Transverse colon (tissue), 4 donors: Measurements from ENCODE around the gene SLC35B4. TPM values are rescaled to one million over a fixed set of nuclear protein-coding genes. Genes with fewer than 3 reads are reported as not detected.

ENCODE experiments used
- DNase-seq: peaks from one replicate; pipeline ENCODE4 v3.0.0-alpha.2; 2019
- H3K27ac ChIP-seq, 4 donors: fragments of 200-600 bp; sonication (generic); 2 replicates each; pipeline ENCODE4 v1.5.1; 2016 to 2018; ENCODE audit warnings: inconsistent platforms in 4 of 4
- H3K27me3 ChIP-seq: fragments of 200-600 bp; sonication (generic); 2 replicates; pipeline ENCODE4 v1.5.1; 2017; ENCODE audit warnings: inconsistent platforms
- H3K36me3 ChIP-seq, 4 donors: fragments of 200-600 bp; sonication (generic); 2 replicates each; pipeline ENCODE4 v1.5.1; 2017 to 2019; ENCODE audit warnings: inconsistent platforms in 4 of 4
- H3K4me1 ChIP-seq, 4 donors: fragments of 200-600 bp; sonication (generic); 2 replicates each; pipeline ENCODE4 v1.5.1; 2017 to 2020; ENCODE audit warnings: inconsistent platforms in 4 of 4
- H3K4me3 ChIP-seq, 4 donors: fragments of 200-600 bp; sonication (generic); 1 replicate in 1 of 4; 2 replicates in 3 of 4; pipeline versions ENCODE4 v1.5.1 to v1.6.1; 2017 to 2019; ENCODE audit warnings: inconsistent platforms in 4 of 4
- H3K9me3 ChIP-seq, 2 donors: fragments of 200-600 bp; sonication (generic); 2 replicates each; pipeline ENCODE4 v1.5.1; 2017 to 2019; ENCODE audit warnings: inconsistent platforms in 2 of 2
- EP300 ChIP-seq: sonication (generic); formaldehyde crosslinking; IDR thresholded peaks from one replicate; pipeline ENCODE4 v1.6.1; 2017; ENCODE audit warnings: antibody characterized with exemption, low read depth
- POLR2A ChIP-seq: fragments of 450-650 bp; IDR thresholded peaks from one replicate; pipeline ENCODE4 v1.6.1; 2016; ENCODE audit warnings: antibody characterized with exemption, mild to moderate bottlenecking, moderate library complexity
- POLR2AphosphoS5 ChIP-seq, 3 donors: sonication (generic); formaldehyde crosslinking; IDR thresholded peaks; one replicate each; pipeline ENCODE4 v1.6.1; 2016; ENCODE audit warnings: antibody characterized with exemption in 3 of 3
- WGBS, 2 donors: methylation state at CpG; one replicate each; pipeline ENCODE4 v1.1.5; 2018; ENCODE audit warnings: low coverage in 1 of 2; 5-methylcytosine and 5-hydroxymethylcytosine counted together
- in situ Hi-C, 4 donors: fragments of 200-750 bp; cut with MboI; loops; one replicate each; pipeline versions ENCODE4 v1.15.0 to v1.15.1; 2017; ENCODE audit warnings: low sequenced_read_pairs in 3 of 4, low pct_ligation_motif_present in 1 of 4, low pct_unique_long_range_greater_than_20kb in 1 of 4
- intact Hi-C: fragments of 100-400 bp; cut with DNase I; formaldehyde crosslinking; loops from one replicate; pipeline ENCODE4 v1.15.1; 2023; ENCODE audit warnings: low total_unique reads
- total RNA-seq, 4 donors: library from RNA; depleted of rRNA; stranded (reverse); fragments of >200 nt; gene quantifications; one replicate each; pipeline ENCODE4 v1.1.0, GENCODE V29; 2016
- TF ChIP-seq, protein P1 (sequence below), 5 experiments: fragments of 200-600 bp in 3 of 5; fragments of 450-650 bp in 2 of 5; sonication (generic) in 3 of 5; IDR thresholded peaks; 1 replicate in 2 of 5; 2 replicates in 3 of 5; pipeline ENCODE4 v1.5.1; 2016 to 2017; ENCODE audit warnings: antibody characterized with exemption in 5 of 5, inconsistent platforms in 3 of 5, mild to moderate bottlenecking in 2 of 5, moderate library complexity in 1 of 5

Gene SLC35B4
- total RNA-seq, 4 donors from 2014 or later = 3.6 to 13.5 (median 5.7) TPM

DNA sequence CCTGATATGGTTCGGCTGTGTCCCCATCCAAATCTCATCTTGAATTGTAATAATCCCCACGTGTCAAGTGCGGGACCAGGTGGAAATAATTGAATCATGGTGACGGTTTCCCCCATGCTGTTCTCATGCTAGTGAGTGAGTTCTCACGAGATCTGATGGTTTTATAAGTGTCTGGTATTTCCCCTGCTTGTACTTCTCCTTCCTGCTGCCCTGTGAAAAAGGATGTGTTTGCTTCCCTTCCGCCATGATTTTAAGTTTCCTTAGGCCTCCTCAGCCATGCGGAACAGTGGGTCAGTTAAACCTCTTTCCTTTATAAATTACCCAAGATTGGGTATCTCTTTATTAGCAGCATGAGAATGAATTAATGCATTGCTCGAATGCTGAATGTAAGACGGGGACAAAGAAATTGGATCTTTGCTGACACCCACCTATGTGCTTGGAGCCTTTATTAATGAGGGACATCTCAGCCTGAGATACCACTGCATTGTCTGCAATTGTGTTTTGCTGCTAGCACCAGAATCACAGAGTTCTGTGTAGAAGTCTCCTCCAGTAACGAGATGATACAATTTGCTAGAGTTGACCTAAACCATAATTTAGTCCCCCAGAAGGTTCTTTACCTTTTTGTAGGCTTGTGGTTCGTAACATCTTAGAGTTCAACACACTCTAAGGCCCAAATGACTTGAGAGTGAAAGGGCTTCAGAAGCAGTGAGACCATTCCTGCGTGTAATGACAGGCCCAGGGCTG lies 28.6 kb downstream of the SLC35B4 start:
- DNase-seq = no peak
- intact Hi-C loops (no loop called here), in situ Hi-C loops (no loop called here)
- Histone ChIP-seq H3K4me1 (no peaks in the 10 kb centered on the region), H3K27me3 (no peaks in the 10 kb centered on the region), H3K27ac (no peak overlapping the region), H3K9me3 (no peaks in the 10 kb centered on the region), H3K4me3 (no peak overlapping the region), H3K36me3 (no peaks in the 10 kb centered on the region)
- TF ChIP-seq EP300 (no peak), POLR2AphosphoS5 (IDR thresholded peaks at IDR 0.05) (no peak), POLR2A (no peak)
- TF ChIP-seq, protein P1, sequence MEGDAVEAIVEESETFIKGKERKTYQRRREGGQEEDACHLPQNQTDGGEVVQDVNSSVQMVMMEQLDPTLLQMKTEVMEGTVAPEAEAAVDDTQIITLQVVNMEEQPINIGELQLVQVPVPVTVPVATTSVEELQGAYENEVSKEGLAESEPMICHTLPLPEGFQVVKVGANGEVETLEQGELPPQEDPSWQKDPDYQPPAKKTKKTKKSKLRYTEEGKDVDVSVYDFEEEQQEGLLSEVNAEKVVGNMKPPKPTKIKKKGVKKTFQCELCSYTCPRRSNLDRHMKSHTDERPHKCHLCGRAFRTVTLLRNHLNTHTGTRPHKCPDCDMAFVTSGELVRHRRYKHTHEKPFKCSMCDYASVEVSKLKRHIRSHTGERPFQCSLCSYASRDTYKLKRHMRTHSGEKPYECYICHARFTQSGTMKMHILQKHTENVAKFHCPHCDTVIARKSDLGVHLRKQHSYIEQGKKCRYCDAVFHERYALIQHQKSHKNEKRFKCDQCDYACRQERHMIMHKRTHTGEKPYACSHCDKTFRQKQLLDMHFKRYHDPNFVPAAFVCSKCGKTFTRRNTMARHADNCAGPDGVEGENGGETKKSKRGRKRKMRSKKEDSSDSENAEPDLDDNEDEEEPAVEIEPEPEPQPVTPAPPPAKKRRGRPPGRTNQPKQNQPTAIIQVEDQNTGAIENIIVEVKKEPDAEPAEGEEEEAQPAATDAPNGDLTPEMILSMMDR (IDR thresholded peaks at IDR 0.05) = no peak
- 74 to 85% methylated on average over 7 to 12 of the region's 12 CpGs for WGBS, 2 donors

DNA sequence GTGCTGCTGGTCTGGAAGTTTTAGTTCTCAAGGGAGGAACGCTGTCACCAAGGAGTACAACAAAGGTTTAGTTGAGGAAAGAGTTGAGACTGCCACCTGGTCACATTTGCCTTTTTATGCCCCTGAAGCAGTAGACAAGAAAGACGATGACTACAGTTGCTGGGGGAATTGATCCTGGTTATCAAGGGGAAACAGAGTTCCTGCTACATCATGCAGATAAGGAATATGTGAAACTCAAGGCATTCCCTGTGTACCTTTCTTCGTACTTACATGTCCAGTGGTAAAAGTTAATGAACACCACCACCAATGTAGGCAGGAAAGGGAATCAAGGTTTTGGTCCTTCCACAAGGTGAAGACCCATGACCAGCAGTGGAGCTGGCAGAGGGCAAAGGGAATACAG lies 31.8 kb downstream of the SLC35B4 start:
- in situ Hi-C loops = no loop called here

DNA sequence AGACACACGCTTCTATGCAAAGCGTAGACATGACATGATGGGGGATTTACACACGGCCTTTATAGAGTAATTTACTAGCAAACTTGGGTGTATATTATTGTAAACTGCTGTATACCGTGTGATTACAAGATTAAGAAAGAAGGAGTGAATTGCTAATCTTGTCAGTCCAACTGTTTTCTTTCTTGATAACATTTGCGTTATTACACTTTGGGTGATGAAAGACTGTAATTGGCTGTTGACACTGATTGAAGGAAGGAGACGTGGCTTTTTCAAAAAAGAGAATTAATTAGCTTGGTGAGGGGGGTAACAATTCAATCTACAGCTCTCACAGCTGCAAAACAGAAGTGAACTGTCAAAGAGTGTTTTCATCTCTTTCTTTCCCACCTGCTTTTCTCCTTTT lies 32.7 kb downstream of the SLC35B4 start:
- in situ Hi-C loops (no loop called here), intact Hi-C loops (no loop called here)
- Histone ChIP-seq H3K27me3 (no peaks in the 10 kb centered on the region), H3K27ac (no peak overlapping the region), H3K36me3 (no peaks in the 10 kb centered on the region), H3K9me3 (no peaks in the 10 kb centered on the region), H3K4me3 (no peak overlapping the region), H3K4me1 (no peaks in the 10 kb centered on the region)
- TF ChIP-seq POLR2AphosphoS5 (IDR thresholded peaks at IDR 0.05) (no peak), POLR2A (no peak)
- 61 to 74% methylated on average over 6 of the region's 6 CpGs for WGBS, 2 donors
- DNase-seq = no peak

More for the DNA sequence above, 31.8 kb downstream of the SLC35B4 start:
- no peak overlapping the region for H3K27ac ChIP-seq
- no peaks in the 10 kb centered on the region for H3K9me3 ChIP-seq
- no peaks in the 10 kb centered on the region for H3K36me3 ChIP-seq
- DNase-seq = no peak
- H3K4me1 ChIP-seq = no peaks in the 10 kb centered on the region
- 74% methylated on average over 3 of the region's 3 CpGs; no CpG with 5 or more reads in 1 of the 2 donors for WGBS, 2 donors
- H3K27me3 ChIP-seq = no peaks in the 10 kb centered on the region
- H3K4me3 ChIP-seq = no peak overlapping the region
- TF ChIP-seq POLR2A = no peak
- TF ChIP-seq, protein P1 (IDR thresholded peaks at IDR 0.05) = no peak
- TF ChIP-seq POLR2AphosphoS5 (IDR thresholded peaks at IDR 0.05) = no peak
- TF ChIP-seq EP300 = no peak
- intact Hi-C loops = no loop called here

DNA sequence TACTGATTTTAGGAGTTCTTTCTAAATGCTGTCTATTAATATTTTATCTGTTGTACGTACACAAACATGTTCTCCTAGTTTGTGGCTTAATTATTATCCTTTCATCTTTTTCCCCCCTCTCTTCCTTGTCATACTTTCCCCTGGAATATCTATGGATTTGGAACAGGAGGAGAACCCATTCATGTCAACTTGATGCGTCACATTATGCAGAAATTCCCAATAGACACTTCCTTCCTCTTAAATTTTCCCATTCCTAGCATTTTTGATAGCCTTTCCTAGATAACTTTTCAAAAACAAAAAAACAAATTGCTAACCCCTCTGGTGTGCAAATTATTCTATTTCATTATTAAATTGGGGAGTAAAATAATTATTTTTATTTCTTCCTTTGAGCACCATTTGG lies 36.2 kb downstream of the SLC35B4 start:
- no peak overlapping the region for H3K4me3 ChIP-seq
- no peaks in the 10 kb centered on the region for H3K36me3 ChIP-seq
- TF ChIP-seq, protein P1 (IDR thresholded peaks at IDR 0.05) = no peak
- no peaks in the 10 kb centered on the region for H3K4me1 ChIP-seq
- 87 to 96% methylated on average over 2 of the region's 2 CpGs for WGBS, 2 donors
- no peaks in the 10 kb centered on the region for H3K27me3 ChIP-seq
- in situ Hi-C loops (no loop called here), intact Hi-C loops (no loop called here)
- H3K9me3 ChIP-seq = no peaks in the 10 kb centered on the region
- no peak for DNase-seq
- H3K27ac ChIP-seq = no peak overlapping the region

DNA sequence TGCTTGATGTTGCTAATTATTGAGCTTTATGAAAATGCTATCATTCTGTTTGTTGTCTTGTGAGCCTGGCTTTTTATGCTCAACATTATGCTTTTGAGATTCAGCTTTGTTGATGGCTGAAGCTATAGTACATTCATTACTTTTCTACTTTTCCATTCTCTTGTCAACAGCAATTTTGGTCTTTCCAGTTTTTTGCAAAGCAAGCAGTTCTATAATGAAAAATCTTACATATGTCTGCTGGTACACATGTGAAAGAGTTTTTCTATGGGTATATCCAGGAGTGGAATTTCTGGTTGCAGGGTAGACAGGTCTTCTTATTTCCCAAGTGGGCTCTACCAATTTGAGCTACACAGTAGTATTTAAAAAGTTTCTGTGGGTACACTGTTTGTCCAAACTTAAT lies 36.8 kb downstream of the SLC35B4 start:
- Histone ChIP-seq H3K36me3 (no peaks in the 10 kb centered on the region), H3K4me1 (no peaks in the 10 kb centered on the region), H3K27me3 (no peaks in the 10 kb centered on the region), H3K9me3 (no peaks in the 10 kb centered on the region), H3K27ac (no peak overlapping the region), H3K4me3 (no peak overlapping the region)
- intact Hi-C loops = no loop called here
- DNase-seq = no peak
- TF ChIP-seq POLR2A (no peak), POLR2AphosphoS5 (IDR thresholded peaks at IDR 0.05) (no peak), EP300 (no peak)
- TF ChIP-seq, protein P1 (IDR thresholded peaks at IDR 0.05) = no peak
- in situ Hi-C loops = no loop called here
